Fibroblast of lung (primary cell): ENCODE results near the gene KRT34. TPM values are rescaled to one million over a fixed set of nuclear protein-coding genes. Genes with fewer than 3 reads are reported as not detected.

Experiments
- DNase-seq, 2 donors: peaks; one replicate each; pipeline versions ENCODE4 v3.0.0 to v3.0.0-alpha.2; 2010; ENCODE audit warnings: low read depth in 2 of 2
- H2AFZ ChIP-seq: 2 replicates; pipeline ENCODE4 v1.5.1; 2012; ENCODE audit warnings: low read length, control low read depth, inconsistent platforms
- H3K27ac ChIP-seq: 2 replicates; pipeline ENCODE4 v1.5.1; 2011; ENCODE audit warnings: low read length, control low read depth; ENCODE audit not compliant: insufficient read depth
- H3K27me3 ChIP-seq: 2 replicates; pipeline ENCODE4 v1.5.1; 2011; ENCODE audit warnings: mild to moderate bottlenecking, low read length; ENCODE audit not compliant: control insufficient read depth, insufficient read depth
- H3K36me3 ChIP-seq: 2 replicates; pipeline ENCODE4 v1.5.1; 2011; ENCODE audit warnings: low read length; ENCODE audit not compliant: control insufficient read depth, insufficient read depth
- H3K4me1 ChIP-seq: 2 replicates; pipeline ENCODE4 v1.5.1; 2011; ENCODE audit warnings: low read length; ENCODE audit not compliant: control insufficient read depth, insufficient read depth; ENCODE audit errors: extremely low read depth
- H3K4me2 ChIP-seq: 2 replicates; pipeline ENCODE4 v1.5.1; 2011; ENCODE audit warnings: low read length, control low read depth; ENCODE audit not compliant: insufficient read depth; ENCODE audit errors: extremely low read depth
- H3K4me3 ChIP-seq, 4 experiments: fragments of 200-600 bp in 1 of 4; sonication (generic) in 1 of 4; replicated peaks in 1 of 4; 2 replicates each; pipeline ENCODE4 v1.5.1; 2011 to 2016; ENCODE audit warnings: low read length in 4 of 4, low read depth in 3 of 4, mild to moderate bottlenecking in 3 of 4, control low read depth in 2 of 4, inconsistent platforms in 1 of 4, mixed read lengths in 1 of 4; ENCODE audit not compliant: insufficient read depth in 1 of 4; ENCODE audit errors: control extremely low read depth in 1 of 4
- H3K79me2 ChIP-seq: 2 replicates; pipeline ENCODE4 v1.5.1; 2012; ENCODE audit warnings: mild to moderate bottlenecking, low read length, inconsistent platforms; ENCODE audit not compliant: control insufficient read depth, insufficient read depth
- H3K9ac ChIP-seq: 2 replicates; pipeline ENCODE4 v1.5.1; 2011; ENCODE audit warnings: mild to moderate bottlenecking, low read length, control low read depth; ENCODE audit not compliant: insufficient read depth
- H3K9me3 ChIP-seq: 2 replicates; pipeline ENCODE4 v1.5.1; 2012; ENCODE audit warnings: low read depth, low read length; ENCODE audit not compliant: control insufficient read depth, insufficient read depth
- H4K20me1 ChIP-seq: 2 replicates; pipeline ENCODE4 v1.5.1; 2011; ENCODE audit warnings: low read length; ENCODE audit not compliant: control insufficient read depth, insufficient read depth; ENCODE audit errors: extremely low read depth
- CTCF ChIP-seq, 2 donors: IDR thresholded peaks in 1 of 2; conservative IDR thresholded peaks in 1 of 2; 1 replicate in 1 of 2; 2 replicates in 1 of 2; pipeline ENCODE4 v1.5.1; 2011 to 2012; ENCODE audit warnings: low read length in 2 of 2, control low read depth in 1 of 2, inconsistent platforms in 1 of 2, low read depth in 1 of 2, mild to moderate bottlenecking in 1 of 2
- EZH2 ChIP-seq: IDR thresholded peaks from 2 replicates; pipeline ENCODE4 v1.5.1; 2012; ENCODE audit warnings: low read length, control low read depth, mild to moderate bottlenecking; ENCODE audit errors: missing control alignments
- polyA plus RNA-seq, 2 donors: library from polyadenylated mRNA; depleted of rRNA in 1 of 2; stranded (reverse) in 1 of 2; unstranded in 1 of 2; fragments of >200 nt; gene quantifications; 2 replicates each; pipeline ENCODE4 v1.2.1, GENCODE V29; 2011 to 2012; ENCODE audit warnings: missing spikeins in 1 of 2
- total RNA-seq: library from RNA; depleted of rRNA; stranded (reverse); fragments of >200 nt; gene quantifications from 2 replicates; pipeline ENCODE4 v1.2.1, GENCODE V29; 2014

The KRT34 gene
- total and polyA plus RNA-seq, 2 donors (not counting 1 experiment from before 2014, with no cell fraction given): under 0.01 to 1.00 TPM

GRCh38 chr17:41387670-41388069, 5.6 kb upstream of the KRT34 start:
- Histone ChIP-seq H3K27ac (no peak overlapping the region), H2AFZ (no peak overlapping the region), H3K9ac (no peak overlapping the region), H3K4me3 (no peak overlapping the region), H4K20me1 (no peaks in the 10 kb centered on the region), H3K4me1 (no peaks in the 10 kb centered on the region), H3K79me2 (no peaks in the 10 kb centered on the region), H3K36me3 (no peaks in the 10 kb centered on the region), H3K27me3 (peaks cover 2% of the 10 kb centered on the region), H3K9me3 (no peaks in the 10 kb centered on the region), H3K4me2 (no peak overlapping the region)
- no peak for TF ChIP-seq CTCF (conservative IDR thresholded peaks at IDR 0.05 in 1 of 2, IDR thresholded peaks at IDR 0.05 in 1 of 2; ENCODE audit: low read depth in 1 of 2, low read length in 2 of 2)
- TF ChIP-seq EZH2: no peak
- DNase-seq: no peak

- Histone ChIP-seq H2AFZ (no peak overlapping the region), H3K4me1 (no peaks in the 10 kb centered on the region), H4K20me1 (no peaks in the 10 kb centered on the region), H3K9me3 (no peaks in the 10 kb centered on the region), H3K36me3 (no peaks in the 10 kb centered on the region), H3K27ac (no peak overlapping the region), H3K4me2 (no peak overlapping the region), H3K4me3 (no peak overlapping the region), H3K27me3 (peaks cover 1% of the 10 kb centered on the region), H3K9ac (no peak overlapping the region), H3K79me2 (no peaks in the 10 kb centered on the region)
- no peak for DNase-seq
- TF ChIP-seq EZH2 (no peak), CTCF (conservative IDR thresholded peaks at IDR 0.05 in 1 of 2, IDR thresholded peaks at IDR 0.05 in 1 of 2; ENCODE audit: low read depth in 1 of 2, low read length in 2 of 2) (no peak)
Observed at GRCh38 chr17:41386227-41386626, 4.1 kb upstream of the KRT34 start.

- H3K36me3 ChIP-seq: no peaks in the 10 kb centered on the region
- H3K9ac ChIP-seq: no peak overlapping the region
- no peak overlapping the region for H3K4me3 ChIP-seq
- no peaks in the 10 kb centered on the region for H3K79me2 ChIP-seq
- H3K4me2 ChIP-seq: no peak overlapping the region
- H4K20me1 ChIP-seq: no peaks in the 10 kb centered on the region
- no peaks in the 10 kb centered on the region for H3K27me3 ChIP-seq
- H3K27ac ChIP-seq: no peak overlapping the region
- TF ChIP-seq EZH2: no peak
- no peak for TF ChIP-seq CTCF (conservative IDR thresholded peaks at IDR 0.05 in 1 of 2, IDR thresholded peaks at IDR 0.05 in 1 of 2; ENCODE audit: low read depth in 1 of 2, low read length in 2 of 2)
- no peaks in the 10 kb centered on the region for H3K9me3 ChIP-seq
- no peak for DNase-seq
- no peak overlapping the region for H2AFZ ChIP-seq
- peaks cover 2% of the 10 kb centered on the region for H3K4me1 ChIP-seq
Observed at GRCh38 chr17:41383690-41384089, 1.6 kb upstream of the KRT34 start.
